VCaP (cell line): Measurements from ENCODE around the gene PLD2.
A peak's percentile ranks its signal among the peaks of the same experiment; 100 is the strongest.

Experiments
- H3K27ac ChIP-seq: fragments of 450-650 bp; 2 replicates; pipeline ENCODE4 v1.5.1; 2017
- CTCF ChIP-seq: fragments of 450-650 bp; conservative IDR thresholded peaks from 2 replicates; pipeline ENCODE4 v1.5.1; 2017; ENCODE audit warnings: mild to moderate bottlenecking, moderate library complexity

The PLD2 gene

GRCh38 chr17:4823373-4824089, 16.6 kb downstream of the PLD2 start:
- TF ChIP-seq CTCF: no peak
- H3K27ac ChIP-seq: no peak overlapping the region

GRCh38 chr17:4827399-4827798, 20.4 kb downstream of the PLD2 start:
- TF ChIP-seq CTCF: no peak
- no peak overlapping the region for H3K27ac ChIP-seq

- H3K27ac ChIP-seq: peak overlapping the region; percentile 78
Measured at GRCh38 chr17:4832829-4833177, 25.9 kb downstream of the PLD2 start.

- TF ChIP-seq CTCF: no peak
- peak within 1 kb of the TSS; percentile 78 for H3K27ac ChIP-seq
Measured at GRCh38 chr17:4833178-4833940, 26.4 kb downstream of the PLD2 start, which contains the start of gene MINK1. Gene MINK1 (plus strand): TSS chr17:4833340. CDS start chr17:4833584, 244 bp downstream.

GRCh38 chr17:4833941-4834680, 27.2 kb downstream of the PLD2 start:
- H3K27ac ChIP-seq: peak overlapping the region; percentile 78
- TF ChIP-seq CTCF: no peak

- peak overlapping the region; percentile 78 for H3K27ac ChIP-seq
- no peak for TF ChIP-seq CTCF
Measured at GRCh38 chr17:4834681-4835020, 27.7 kb downstream of the PLD2 start.

GRCh38 chr17:4836221-4836620, 29.3 kb downstream of the PLD2 start:
- TF ChIP-seq CTCF: no peak
- H3K27ac ChIP-seq: no peak overlapping the region
